Astrocyte of the cerebellum (primary cell): Measurements from ENCODE around the gene UBXN10.

Experiments used
- DNase-seq: peaks from one replicate; pipeline ENCODE4 v3.0.0-alpha.2; 2011; ENCODE audit warnings: low read depth
- H3K4me3 ChIP-seq: 2 replicates; pipeline ENCODE4 v1.5.1; 2011; ENCODE audit warnings: mild to moderate bottlenecking, low read depth, low read length, moderate library complexity
- CTCF ChIP-seq: IDR thresholded peaks from 2 replicates; pipeline ENCODE4 v1.5.1; 2012; ENCODE audit warnings: low read length, low read depth, moderate library complexity, mild to moderate bottlenecking; ENCODE audit errors: missing control alignments
- in situ Hi-C: cut with HindIII; loops from 2 replicates; pipeline ENCODE4 v1.10.0; 2017; ENCODE audit warnings: low sequenced_read_pairs

UBXN10 gene

GRCh38 chr1:20185834-20186782 is at the start of gene UBXN10, which contains the start of gene PLA2G2C:
Gene UBXN10, plus strand, starts transcription at chr1:20186096. Its CDS starts 4,466 bp downstream, at chr1:20190562.
Gene PLA2G2C, minus strand, starts transcription at chr1:20186518. Its CDS starts 9,155 bp downstream, at chr1:20177363.
- in situ Hi-C loops, result no loop called here
- no peak for DNase-seq
- H3K4me3 ChIP-seq, result peak within 1 kb of the TSS; percentile 24
- no peak for TF ChIP-seq CTCF

- no peak for DNase-seq
- no peak overlapping the region for H3K4me3 ChIP-seq
- TF ChIP-seq CTCF, result no peak
- in situ Hi-C loops, result no loop called here
Measured at GRCh38 chr1:20136249-20136648, 49.6 kb upstream of the UBXN10 start.

GRCh38 chr1:20137055-20137454 is 48.8 kb upstream of the UBXN10 start:
- in situ Hi-C loops, result no loop called here
- no peak overlapping the region for H3K4me3 ChIP-seq
- DNase-seq, result no peak
- no peak for TF ChIP-seq CTCF

- no peak for DNase-seq
- no peak overlapping the region for H3K4me3 ChIP-seq
- in situ Hi-C loops, result no loop called here
- no peak for TF ChIP-seq CTCF
Measured at GRCh38 chr1:20137604-20138003, 48.3 kb upstream of the UBXN10 start.

- no peak for DNase-seq
- TF ChIP-seq CTCF, result no peak
- no peak overlapping the region for H3K4me3 ChIP-seq
- in situ Hi-C loops, result no loop called here
Measured at GRCh38 chr1:20138346-20138745, 47.5 kb upstream of the UBXN10 start.

- no peak for TF ChIP-seq CTCF
- no peak within 1 kb of the TSS for H3K4me3 ChIP-seq
- in situ Hi-C loops, result no loop called here
- no peak for DNase-seq
Measured at GRCh38 chr1:20138961-20139550, 46.8 kb upstream of the UBXN10 start, which contains the start of gene PLA2G2F. Gene PLA2G2F, plus strand, starts transcription at chr1:20139323. Its CDS starts 105 bp downstream, at chr1:20139428.
